ENCODE measurements around the gene CRTC3.

DNA sequence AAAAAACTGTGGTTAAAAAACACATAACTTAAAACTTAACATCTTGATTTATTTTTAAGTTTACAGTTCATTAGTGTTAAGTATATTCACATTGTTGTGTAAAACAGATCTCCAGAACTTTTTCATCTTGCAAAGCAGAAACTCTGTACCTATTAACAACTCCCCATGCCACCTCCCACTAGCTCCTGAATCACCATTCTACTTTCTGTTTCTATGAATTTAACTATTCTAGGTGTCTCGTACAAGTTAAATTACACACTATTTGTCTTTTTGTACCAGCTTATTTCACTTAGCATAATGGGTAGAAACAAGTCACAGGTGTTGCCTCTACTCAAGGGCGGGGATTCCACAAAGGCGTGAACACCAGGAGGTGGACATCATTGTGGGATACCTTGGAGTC is 43.2 kb downstream of the CRTC3 start:
- TF ChIP-seq, protein P1, sequence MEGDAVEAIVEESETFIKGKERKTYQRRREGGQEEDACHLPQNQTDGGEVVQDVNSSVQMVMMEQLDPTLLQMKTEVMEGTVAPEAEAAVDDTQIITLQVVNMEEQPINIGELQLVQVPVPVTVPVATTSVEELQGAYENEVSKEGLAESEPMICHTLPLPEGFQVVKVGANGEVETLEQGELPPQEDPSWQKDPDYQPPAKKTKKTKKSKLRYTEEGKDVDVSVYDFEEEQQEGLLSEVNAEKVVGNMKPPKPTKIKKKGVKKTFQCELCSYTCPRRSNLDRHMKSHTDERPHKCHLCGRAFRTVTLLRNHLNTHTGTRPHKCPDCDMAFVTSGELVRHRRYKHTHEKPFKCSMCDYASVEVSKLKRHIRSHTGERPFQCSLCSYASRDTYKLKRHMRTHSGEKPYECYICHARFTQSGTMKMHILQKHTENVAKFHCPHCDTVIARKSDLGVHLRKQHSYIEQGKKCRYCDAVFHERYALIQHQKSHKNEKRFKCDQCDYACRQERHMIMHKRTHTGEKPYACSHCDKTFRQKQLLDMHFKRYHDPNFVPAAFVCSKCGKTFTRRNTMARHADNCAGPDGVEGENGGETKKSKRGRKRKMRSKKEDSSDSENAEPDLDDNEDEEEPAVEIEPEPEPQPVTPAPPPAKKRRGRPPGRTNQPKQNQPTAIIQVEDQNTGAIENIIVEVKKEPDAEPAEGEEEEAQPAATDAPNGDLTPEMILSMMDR (IDR thresholded peaks at IDR 0.05), result no peak
- no peak for TF ChIP-seq POLR2A (IDR thresholded peaks at IDR 0.05)

Measured in testis (tissue), 2 donors.